Measurements from ENCODE around the gene ATRIP.

The ATRIP gene

DNA sequence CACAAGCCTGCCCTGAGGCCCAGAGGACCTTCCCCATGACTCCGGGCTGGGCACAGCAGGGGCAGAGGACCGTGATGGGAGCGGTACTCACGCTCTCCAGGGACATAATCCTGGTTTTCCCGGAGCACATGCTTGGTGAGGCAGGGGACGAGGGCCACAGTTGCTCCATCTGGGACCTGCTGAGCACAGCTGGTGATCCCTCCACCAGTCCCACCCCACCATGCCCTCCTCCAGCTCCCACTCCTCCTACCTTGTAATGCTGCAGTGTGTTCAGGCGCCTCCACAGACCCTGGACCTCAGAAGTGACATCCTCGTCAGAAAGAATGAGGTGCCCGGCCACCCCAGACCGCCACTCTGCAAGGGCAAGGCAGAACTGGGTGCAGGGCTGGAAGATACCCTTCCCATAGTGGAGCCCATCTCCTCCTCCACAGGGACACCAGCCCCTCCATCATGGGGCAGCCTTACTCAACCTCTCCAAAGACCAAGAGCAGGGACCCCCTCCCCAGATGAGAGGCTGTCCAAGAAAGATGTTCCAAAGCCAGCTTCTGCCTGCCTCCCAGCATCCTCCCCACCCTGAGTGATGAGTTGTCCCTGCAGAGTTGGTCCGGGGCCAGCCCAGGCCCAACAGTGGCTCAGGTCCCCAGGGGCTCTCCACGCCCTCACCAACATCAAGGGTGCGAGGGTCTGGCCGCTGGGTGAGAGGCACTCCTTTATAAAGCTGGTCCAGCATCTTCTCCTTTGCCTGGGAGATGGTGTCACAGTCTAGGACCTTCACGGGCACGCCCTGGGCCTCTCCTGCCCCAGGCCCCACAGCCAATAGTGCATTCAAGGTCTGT, 36.1 kb upstream of the ATRIP start:
- no peak for DNase-seq

DNA sequence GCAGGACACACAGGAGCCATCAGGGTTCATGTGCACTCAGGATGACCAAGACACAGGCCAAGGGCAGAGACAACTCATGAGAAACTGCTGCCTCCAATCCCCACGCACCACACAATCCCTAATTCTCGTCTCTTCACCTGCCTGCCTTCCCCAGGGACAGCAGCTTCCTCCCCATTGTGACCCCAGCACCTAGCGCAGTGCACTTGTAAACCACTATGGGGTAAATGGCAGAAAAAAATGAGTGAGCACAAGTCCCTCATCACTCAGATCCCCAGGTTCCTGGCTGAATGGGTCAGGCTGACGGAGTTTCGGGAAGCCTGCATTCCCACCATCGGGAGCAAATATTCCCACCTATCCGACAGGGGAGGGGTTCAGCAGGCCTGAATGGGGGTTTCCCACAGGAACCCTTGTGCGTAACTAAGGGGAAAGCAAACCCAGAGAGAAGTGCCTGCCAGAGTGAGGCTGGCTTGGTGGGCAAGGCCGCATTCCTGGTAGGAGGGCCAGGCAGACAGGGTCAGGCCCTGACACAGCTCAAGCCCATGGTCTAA, 35.4 kb upstream of the ATRIP start:
- no peak for DNase-seq

DNA sequence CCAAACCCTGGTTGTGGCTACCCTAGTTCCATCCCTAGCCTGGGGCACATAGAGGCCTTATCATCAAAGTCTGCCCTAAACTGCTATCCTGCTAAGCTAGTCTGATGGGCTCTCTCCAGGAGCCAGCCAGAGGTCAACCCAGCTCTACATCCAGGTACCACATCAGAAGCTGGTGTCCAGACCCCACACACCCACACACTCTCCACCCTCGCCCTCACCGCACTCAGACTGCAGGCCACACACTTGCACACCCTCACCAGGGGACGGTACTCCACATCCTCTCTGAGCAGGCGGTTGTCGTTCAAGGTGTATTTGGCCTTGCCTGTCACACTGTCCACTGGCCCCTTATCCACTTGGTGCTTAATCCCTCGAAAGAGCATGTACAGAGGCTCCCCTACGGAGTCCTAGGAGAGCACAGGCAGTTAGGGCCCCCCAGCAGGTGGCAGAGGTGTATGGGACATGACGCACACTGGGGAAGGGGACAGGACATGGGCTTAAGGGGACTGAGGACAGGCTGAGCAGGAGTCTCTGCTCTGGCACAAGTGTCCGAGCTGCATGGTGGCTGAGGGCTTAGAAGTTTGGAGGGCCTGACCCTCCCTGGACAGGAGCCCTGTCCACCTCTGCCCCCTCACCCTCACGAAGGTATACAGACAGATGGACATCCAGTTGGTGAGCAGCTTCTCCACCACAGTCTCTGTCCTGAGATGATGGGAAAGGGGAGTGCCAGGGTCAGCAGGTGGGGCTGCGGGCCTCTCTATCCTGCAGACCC, 34.7 kb upstream of the ATRIP start:
- no peak for DNase-seq

GRCh38 chr3:48412375-48413001, 34.0 kb upstream of the ATRIP start:
- no peak for DNase-seq

GRCh38 chr3:48413086-48413485, 33.5 kb upstream of the ATRIP start:
- no peak for DNase-seq

- DNase-seq, result no peak
These were observed 32.9 kb upstream of the ATRIP start for GRCh38 chr3:48413611-48414010.

- DNase-seq, result no peak
These were observed 31.9 kb upstream of the ATRIP start for GRCh38 chr3:48414376-48415250.

- DNase-seq, result no peak
These were observed 31.1 kb upstream of the ATRIP start for GRCh38 chr3:48415251-48415953.

- no peak for DNase-seq
These were observed 30.4 kb upstream of the ATRIP start for GRCh38 chr3:48416091-48416505.

- no peak for DNase-seq
These were observed 30.0 kb upstream of the ATRIP start for GRCh38 chr3:48416546-48416945.

DNA sequence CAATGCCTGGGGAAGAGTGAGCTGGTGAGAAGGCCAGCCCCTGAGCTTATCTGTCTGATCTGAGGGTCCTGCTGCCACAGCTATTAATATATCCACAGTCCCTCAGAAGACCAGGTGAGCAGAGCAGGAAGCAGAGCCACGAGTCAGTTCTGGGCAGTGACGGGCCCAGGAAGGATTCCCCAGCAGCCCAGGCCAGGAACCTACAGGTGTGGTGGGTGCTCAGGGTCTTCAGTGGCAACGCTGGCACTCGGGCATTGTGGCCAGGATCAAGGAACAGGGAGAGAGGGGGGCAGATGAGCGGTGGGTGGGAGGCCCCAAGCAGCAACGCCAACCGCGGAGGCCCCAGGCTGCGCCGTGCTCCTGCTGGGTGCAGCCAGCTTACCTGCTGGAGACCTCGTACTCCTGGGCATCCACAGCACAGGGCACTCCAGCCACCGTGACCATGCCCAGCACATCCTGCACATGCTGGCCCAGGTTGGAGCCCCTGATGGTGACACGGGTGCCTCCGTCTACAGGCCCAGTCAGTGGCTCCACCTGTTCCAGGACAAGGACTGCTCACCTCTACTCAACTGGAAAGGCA, 28.9 kb upstream of the ATRIP start:
- no peak for DNase-seq

GRCh38 chr3:48418140-48418539, 28.4 kb upstream of the ATRIP start:
- no peak for DNase-seq

GRCh38 chr3:48418651-48419050, 27.9 kb upstream of the ATRIP start:
- DNase-seq, result no peak

GRCh38 chr3:48419149-48419548, 27.4 kb upstream of the ATRIP start:
- no peak for DNase-seq

GRCh38 chr3:48419597-48419996, 26.9 kb upstream of the ATRIP start:
- no peak for DNase-seq

- no peak for DNase-seq
These were observed 26.0 kb upstream of the ATRIP start for GRCh38 chr3:48420561-48420960.

GRCh38 chr3:48422272-48422671, 24.3 kb upstream of the ATRIP start:
- no peak for DNase-seq

- no peak for DNase-seq
These were observed 23.9 kb upstream of the ATRIP start for GRCh38 chr3:48422681-48423080.

DNA sequence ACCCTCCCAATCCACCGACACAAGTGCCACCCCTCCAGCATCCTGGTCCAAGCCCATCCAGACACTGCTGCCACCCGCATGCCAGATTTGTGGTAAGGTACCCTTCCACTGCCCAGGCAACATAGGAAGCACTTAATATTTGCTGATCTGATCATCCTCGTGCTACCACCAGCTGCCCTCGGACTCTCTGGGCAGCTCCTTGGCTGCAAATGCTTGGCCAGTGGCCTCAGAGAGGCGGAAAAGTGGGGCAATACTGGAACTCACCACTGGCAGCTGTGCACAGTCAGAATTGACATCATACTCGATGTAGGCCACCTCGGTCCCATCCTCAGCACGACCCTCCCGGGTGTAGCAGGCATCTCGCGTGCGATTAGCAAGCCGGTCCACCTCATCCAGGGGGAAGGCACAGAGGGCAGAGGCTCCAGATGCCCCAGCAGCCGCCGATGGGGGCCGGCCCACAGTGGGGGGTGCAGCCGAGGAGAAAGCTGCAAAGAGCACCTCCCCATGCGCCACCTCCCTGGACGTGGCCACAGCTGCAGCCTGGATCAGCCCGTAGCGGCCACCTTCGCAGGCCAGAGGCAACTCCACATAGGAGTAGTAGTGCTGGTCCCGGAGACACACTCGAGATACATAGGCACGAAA, 23.2 kb upstream of the ATRIP start:
- DNase-seq, result no peak

DNA sequence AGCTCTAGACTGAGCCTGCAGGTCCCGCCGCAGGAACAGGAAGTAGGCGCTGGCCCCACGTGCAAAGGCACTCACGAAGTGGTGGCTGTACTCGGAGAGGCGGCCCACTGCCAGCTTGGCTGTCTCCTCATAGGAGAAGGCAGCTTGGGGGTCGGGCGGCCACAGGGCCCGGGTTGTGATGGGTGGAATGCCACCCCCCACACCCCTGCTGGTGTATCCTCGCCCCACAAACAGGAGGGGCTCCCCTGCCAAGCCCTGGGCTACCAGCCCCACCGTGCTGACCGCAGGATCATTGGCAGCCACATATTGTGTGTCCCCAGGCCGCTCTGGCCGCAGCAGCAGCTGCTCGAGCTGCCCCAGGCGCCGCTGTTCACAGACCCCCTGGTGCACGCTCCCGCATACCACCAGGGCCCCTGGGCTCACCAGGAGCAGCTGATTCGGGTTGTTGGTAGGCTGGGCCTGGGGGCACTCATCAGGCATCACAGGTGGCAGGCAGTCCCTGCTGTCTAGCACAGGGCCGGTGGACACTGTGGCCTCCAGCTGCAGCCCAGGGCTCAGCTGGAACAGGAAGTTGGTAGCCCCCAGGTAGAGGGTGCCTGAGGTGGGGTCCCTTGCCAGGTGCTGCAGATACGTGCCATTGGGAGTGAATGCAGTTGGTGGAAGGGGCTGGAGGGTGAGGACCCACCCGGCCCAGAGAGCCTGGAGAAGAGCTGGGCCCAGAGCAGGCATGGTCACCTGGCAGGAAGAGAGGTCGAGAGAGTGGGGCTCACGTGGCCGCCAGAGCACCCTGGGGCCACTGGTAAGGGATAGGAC, 22.4 kb upstream of the ATRIP start:
- DNase-seq, result no peak
